Epidermal melanocyte (primary cell): ENCODE data around the gene CYP4F2.
"Not testable (repeated sequence)": the region's sequence is repeated elsewhere in the genome, so short reads cannot be mapped to it uniquely, and the experiment has no call there.

Experiments
- DNase-seq: peaks from one replicate; pipeline ENCODE4 v3.0.0; 2011; ENCODE audit warnings: low spot score; ENCODE audit not compliant: insufficient read length

The CYP4F2 gene

GRCh38 chr19:15850385-15850784, 47.5 kb downstream of the CYP4F2 start:
- no peak for DNase-seq

GRCh38 chr19:15846923-15847322, 51.0 kb downstream of the CYP4F2 start:
- no peak for DNase-seq

GRCh38 chr19:15843894-15844222, 54.0 kb downstream of the CYP4F2 start:
- not testable (repeated sequence) for DNase-seq

GRCh38 chr19:15843203-15843893, 54.5 kb downstream of the CYP4F2 start:
- DNase-seq = no peak

- no peak for DNase-seq
Measured at GRCh38 chr19:15841875-15842569, 55.9 kb downstream of the CYP4F2 start.

GRCh38 chr19:15840833-15841232, 57.0 kb downstream of the CYP4F2 start:
- no peak for DNase-seq

GRCh38 chr19:15839888-15840287, 58.0 kb downstream of the CYP4F2 start:
- DNase-seq = not testable (repeated sequence)

- DNase-seq = no peak
Measured at GRCh38 chr19:15838351-15838750, 59.5 kb downstream of the CYP4F2 start.

GRCh38 chr19:15837221-15837731, 60.6 kb downstream of the CYP4F2 start:
- no peak for DNase-seq

- peak; percentile 89 for DNase-seq
Measured at GRCh38 chr19:15836330-15837220, 61.3 kb downstream of the CYP4F2 start.

GRCh38 chr19:15835565-15836329, 62.1 kb downstream of the CYP4F2 start:
- not testable (repeated sequence) for DNase-seq

GRCh38 chr19:15834232-15834631, 63.6 kb downstream of the CYP4F2 start:
- not testable (repeated sequence) for DNase-seq

GRCh38 chr19:15831626-15832025, 66.2 kb downstream of the CYP4F2 start:
- no peak for DNase-seq

GRCh38 chr19:15829786-15830185, 68.1 kb downstream of the CYP4F2 start:
- no peak for DNase-seq

- no peak for DNase-seq
Measured at GRCh38 chr19:15829306-15829698, 68.6 kb downstream of the CYP4F2 start.

- DNase-seq = not testable (repeated sequence)
Measured at GRCh38 chr19:15828611-15829305, 69.1 kb downstream of the CYP4F2 start.

- no peak for DNase-seq
Measured at GRCh38 chr19:15828121-15828610, 69.7 kb downstream of the CYP4F2 start.
